Measurements from ENCODE around the gene KCNC3.
"Not testable (repeated sequence)": the region's sequence is repeated elsewhere in the genome, so short reads cannot be mapped to it uniquely, and the experiment has no call there.

DNA sequence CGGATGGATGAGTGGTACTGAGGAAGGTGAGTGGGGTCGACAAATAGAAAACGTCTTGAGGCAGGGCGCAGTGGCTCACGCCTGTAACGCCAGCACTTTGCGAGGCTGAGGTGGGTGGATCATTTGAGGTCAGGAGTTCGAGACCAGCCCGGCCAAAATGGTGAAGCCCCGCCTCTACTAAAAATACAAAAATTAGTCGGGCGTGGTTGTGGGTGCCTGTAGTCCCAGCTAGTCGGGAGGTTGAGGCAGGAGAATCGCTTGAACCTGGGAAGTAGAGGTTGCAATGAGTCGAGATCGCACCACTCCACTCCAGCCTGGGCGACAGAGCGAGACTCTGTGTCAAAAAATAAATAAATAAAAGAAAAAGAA, 733 bp upstream of the KCNC3 start:
- TF ChIP-seq, protein P1, sequence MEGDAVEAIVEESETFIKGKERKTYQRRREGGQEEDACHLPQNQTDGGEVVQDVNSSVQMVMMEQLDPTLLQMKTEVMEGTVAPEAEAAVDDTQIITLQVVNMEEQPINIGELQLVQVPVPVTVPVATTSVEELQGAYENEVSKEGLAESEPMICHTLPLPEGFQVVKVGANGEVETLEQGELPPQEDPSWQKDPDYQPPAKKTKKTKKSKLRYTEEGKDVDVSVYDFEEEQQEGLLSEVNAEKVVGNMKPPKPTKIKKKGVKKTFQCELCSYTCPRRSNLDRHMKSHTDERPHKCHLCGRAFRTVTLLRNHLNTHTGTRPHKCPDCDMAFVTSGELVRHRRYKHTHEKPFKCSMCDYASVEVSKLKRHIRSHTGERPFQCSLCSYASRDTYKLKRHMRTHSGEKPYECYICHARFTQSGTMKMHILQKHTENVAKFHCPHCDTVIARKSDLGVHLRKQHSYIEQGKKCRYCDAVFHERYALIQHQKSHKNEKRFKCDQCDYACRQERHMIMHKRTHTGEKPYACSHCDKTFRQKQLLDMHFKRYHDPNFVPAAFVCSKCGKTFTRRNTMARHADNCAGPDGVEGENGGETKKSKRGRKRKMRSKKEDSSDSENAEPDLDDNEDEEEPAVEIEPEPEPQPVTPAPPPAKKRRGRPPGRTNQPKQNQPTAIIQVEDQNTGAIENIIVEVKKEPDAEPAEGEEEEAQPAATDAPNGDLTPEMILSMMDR (IDR thresholded peaks at IDR 0.05; ENCODE audit: poor library complexity), result not testable (repeated sequence)
- TF ChIP-seq EZH2phosphoT487 (IDR thresholded peaks at IDR 0.05; ENCODE audit: low read depth, severe bottlenecking, unreplicated experiment), result not testable (repeated sequence)
